CD4-positive, alpha-beta T cell treated with Interleukin-4 for 4 hours (primary cell): ENCODE data around the gene DNAAF5.

Experiments used
- DNase-seq: peaks from one replicate; pipeline ENCODE4 v3.0.0-alpha.2; 2020

Gene DNAAF5

DNA sequence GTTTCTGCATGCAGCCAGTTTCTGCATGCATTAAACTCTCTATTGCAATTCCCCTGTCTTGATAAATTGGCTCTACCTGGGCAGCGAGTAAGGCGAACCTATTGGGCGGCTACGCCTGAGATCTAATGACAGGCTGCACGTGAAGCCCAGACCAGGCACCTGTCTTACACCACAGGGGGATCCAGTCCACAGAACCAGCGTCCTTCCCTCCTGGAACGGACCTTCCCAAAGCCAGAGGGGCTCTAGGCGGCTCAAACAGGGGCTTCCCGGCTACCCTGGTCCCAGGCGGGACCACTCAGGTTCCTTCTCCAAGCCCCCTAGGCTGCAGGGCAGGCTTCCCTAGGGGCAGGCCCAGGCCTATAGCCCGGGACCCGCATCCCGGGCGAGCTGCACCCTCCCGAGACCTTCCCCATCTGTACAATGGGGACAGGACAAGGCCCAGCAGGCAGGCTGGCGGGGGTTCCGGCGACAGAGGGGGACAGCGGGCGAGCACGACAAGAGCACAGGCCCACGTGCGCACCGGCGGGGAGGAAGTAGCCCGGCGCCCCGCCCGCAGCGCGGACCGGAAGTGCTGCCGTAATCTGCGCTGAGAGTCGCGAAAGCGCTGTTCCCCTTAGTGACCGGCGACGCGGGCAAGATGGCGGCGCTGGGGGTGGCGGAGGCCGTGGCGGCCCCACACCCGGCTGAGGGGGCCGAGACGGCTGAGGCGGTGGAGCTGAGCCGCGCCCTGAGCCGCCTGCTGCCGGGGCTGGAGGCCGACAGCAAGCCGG is at the start of gene DNAAF5:
Gene DNAAF5, plus strand, starts transcription at position 616 of the 770 bp plus-strand sequence. Its CDS starts 22 bp downstream, at position 638.
- DNase-seq: peak; percentile 85

DNA sequence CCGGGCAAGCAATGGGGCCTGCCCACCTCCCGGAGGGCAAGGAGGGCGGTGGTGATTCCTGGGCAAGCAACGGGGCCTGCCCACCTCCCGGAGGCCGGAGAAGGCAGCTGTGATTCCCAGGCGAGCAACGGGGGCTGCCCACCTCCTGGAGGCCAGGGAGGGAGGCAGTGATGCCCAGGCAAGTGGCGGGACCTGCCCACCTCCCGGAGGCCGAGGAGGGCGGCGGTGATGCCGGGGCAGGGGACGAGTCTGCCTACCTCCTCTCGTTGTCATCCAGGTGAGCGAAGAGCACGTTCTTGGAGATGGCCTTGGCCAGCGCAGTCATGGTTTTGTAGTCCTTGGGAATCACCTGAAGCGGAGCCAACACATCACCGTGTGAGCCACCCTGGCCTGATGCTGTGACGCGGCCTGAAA is 49.5 kb upstream of the DNAAF5 start:
- no peak for DNase-seq

DNA sequence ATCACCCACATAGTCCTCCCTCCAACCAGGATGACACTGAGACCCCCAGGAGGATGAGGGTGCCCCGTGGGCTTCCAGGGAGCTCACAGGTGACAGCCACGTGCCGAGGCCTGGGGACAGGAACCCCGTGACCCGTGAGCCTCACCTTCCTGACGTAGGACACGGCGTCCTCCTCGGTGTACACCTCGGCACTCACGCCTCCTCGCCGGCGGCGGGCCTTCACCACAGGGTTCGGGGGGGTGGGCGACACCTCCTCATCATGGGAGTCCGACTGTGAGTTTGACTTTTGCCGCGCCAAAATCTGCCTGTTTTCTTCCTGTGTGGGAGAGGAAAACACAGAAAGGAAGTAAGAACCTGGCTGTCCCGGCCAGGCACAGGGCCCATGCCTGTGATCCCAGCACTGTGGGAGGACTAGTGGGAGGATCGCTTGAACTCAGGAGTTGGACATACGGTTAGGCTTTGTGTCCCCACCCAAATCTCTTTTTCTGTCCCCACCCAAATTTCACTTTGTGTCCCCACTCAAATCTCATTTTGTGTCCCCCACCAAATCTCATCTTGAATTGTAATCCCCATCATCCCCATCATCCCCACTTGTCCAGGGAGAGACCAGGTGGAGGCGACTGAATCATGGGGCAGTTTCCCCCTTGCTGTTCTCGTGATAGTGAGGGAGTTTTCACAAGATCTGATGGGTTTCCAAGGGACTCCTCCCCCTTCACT is 45.9 kb upstream of the DNAAF5 start:
- no peak for DNase-seq

DNA sequence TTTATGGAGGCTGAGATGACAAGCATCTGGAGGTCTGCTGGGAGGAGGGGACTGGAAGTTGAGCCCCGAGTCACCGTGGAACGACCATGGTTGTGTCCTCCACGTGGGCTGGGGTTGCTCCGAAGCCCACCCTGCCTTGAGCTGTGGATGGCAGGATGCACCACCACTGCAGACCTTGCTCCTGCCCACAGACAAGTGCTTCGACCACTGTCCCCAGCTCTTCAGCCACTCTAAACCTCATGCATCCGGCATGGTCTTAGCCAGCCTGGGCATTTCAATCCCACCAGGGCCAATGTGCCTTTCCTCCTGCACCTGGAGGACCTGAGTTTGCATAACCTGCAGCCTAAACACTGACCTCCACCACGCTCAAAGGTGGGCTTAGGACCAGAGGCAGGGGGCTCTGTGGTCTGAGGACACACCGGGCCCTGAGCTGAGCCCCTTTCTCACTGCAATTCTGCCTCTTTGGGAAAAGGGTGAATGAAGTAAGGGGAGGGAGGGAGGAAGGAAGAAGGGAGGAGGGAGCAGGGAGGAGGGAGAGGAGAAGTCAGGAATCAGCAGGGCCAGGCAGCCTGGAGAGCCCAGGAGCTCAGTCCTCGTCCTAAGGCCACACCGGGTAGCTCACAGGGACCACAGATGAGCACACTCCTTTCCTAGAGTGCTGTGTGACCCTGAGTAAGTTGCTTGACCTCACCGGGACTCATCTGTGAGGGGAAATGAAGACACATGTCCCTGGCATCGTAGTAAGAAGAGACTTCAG is 44.8 kb upstream of the DNAAF5 start:
- no peak for DNase-seq

DNA sequence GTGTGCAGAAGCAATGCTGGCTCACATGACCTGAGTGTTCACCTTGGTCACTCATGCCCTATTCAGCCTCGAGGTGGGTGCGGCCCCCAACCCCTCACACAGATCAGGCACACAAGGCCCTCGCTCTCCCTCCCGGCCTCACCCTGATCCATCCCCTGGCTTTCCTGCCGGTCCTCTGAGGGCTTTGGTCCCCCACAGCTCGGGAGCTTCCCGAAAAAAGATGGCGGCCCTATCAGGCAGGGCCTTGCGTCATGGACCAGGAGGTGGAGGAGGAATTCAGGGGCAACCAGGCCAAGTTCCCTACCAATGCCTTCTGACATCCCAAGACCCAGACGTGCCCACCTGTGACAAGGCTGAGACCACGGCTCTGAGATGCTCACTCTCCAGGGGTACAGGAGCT is 43.7 kb upstream of the DNAAF5 start:
- DNase-seq: no peak

DNA sequence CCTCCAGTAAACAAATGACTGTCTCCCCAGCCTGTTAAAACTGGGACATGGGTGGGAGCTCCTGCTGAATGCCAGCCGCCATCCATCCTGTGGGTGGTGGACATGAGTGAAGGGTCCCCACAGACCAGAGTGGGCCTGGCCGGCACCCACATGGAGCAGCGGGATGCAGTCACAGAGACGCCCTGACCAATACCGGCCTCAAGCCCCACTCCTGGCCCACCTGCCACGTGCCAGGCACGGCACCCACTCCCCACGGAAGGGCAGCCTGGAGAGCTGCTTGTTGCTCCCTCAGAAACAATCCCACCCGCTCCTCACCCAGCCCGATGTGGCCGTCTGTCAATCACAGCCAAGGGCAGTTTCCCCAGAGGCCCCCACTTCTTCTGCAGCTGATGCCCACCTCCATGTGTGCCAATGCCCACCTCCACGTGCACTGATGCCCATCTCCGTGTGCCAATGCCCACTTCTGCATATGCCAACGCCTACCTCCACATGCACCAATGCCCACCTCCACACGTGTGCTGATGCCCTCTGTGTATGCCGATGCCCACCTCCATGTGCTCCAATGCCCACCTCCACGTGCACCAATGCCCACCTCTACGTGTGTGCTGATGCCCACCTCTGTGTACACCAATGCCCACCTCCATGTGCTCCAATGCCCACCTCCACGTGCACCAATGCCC is 42.8 kb upstream of the DNAAF5 start:
- no peak for DNase-seq

DNA sequence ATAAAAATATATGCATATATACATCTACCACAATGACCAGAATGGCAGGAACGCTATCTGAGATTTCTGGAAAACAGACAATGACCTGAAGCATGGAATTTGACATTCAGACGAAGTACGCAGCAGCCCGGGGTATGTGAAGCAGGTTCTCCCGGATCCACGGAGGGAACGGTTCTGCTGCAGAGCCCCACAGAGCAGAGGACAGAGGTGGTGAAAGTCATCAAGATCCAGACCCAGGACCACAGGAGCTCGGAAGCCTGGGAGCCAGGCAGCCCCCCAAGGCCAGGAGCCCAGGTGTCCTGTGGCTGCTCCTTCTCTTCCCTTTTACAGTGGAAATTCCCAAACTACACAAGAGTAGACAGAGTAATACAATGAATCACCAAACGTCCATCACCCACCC is 42.1 kb upstream of the DNAAF5 start:
- no peak for DNase-seq

DNA sequence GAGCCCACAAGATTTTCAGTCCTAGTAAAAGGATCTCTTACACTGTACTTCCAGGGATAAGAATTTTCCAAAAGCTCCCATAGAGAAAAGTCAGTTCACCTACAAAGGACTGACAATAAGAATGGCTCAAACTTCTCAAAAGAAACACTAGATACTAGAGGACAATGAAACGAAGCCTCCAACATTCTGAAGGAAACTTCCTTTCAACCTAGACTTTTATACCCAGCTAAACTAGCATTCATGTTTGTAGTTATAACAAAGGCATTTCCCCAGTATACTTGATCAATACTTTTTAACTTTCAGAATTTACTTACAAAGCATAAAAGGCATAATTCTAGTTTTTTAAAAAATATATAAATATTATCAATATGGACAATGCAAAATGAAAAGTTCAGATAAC is 41.0 kb upstream of the DNAAF5 start:
- DNase-seq: no peak

DNA sequence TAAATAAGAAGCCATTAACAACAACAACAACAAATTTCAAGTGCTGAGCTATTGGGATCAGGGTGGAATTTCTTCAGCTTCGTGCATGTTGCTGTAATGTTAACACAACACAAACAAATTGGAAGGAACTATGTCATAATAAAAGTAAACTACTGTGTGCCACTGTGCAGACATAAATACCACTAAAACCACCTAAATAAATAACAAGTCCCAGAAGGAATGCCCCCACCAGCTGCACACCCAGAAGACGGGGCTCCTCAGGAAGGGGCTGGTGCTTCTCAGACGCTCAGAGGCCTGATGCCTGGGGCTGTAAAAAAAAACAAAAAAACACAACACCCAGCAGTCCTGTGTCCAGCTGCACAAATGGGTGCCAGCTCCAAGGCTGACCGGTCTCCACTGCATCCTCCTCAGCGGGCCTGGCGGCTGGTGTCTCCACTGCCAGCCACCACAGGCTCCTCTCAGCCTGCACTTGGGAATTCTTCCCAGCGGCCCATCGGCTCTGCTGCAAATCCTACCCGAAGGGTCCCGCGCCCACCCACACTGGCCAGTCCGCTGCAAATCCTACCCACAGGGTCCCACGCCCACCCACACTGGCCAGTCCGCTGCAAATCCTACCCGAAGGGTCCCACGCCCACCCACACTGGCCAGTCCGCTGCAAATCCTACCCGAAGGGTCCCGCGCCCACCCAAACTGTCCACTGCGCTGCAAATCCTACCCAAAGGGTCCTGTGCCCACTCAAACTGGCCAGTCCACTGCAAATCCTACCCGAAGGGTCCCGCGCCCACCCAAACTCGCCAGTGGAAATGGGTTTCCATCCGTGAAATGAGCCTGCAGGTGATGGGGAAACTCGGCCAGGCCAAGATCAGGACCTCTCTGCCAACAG is 35.8 kb upstream of the DNAAF5 start:
- DNase-seq: no peak

DNA sequence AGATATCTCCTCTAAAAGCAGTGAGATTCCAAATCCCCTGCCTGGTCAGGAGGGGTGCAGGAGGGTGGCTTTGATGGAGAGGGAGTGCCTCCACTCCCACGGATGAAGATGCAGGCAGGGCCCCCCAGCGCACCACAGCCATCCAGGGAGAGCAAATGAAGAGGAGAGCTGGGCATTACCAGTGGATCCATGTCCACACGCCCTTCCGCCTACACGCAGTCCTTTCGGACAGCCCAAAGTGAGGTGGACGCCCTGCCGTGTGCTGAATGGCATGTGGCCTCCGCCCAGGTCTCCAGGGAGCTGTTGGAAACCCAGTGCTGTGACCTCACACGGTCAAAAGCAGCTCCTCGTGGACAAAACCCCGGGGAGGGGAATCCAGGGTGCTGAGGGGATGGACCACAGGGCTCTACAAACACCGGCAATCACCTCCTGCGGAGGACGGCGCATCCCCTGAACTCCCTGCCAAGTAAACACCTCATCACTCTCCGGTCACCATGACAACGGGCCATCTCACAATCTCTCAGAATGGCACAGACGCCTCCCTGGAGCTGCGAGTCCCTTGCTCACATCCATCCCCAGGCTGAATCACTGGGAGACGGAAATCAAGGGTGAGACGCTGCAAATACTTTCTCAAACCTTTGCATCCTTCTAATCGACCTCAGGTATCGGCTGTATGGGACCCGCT is 35.0 kb upstream of the DNAAF5 start:
- DNase-seq: no peak

DNA sequence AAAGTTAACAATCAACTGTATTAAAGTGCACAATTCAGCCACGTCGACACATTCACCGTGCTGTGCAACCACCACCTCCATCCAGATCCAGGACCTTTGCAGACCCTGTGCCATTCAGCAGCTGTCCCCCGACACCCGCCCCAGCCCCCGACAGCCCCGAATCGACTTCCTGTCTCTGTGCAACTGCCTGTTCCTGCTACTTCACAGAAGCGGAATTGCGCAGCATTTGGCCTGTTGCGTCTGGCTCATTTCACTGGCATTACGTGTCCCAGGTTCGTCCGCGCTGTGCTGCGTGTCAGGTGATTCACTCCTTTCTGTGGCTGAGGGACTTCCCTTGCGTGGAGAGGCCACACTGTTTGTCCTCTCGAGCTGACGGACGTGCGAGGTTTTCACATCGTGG is 33.2 kb upstream of the DNAAF5 start:
- no peak for DNase-seq

DNA sequence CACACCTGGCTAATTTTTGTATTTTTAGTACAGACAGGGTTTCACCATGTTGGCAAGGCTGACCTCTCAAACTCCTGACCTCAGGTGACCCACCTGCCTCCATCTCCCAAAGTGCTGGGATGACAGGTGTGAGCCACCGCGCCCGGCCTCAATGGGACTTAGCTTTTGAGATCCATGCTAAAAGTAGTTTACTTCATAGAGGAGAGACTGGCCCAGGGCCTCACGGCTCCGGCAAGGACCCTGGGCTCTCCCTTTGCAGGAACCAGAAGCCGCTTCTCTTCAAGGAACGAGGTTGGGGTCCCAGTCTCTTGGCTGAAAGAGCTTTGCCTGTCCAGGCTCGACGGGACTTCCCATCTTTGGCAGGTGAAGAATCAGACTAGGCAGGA is 30.1 kb upstream of the DNAAF5 start:
- no peak for DNase-seq

DNA sequence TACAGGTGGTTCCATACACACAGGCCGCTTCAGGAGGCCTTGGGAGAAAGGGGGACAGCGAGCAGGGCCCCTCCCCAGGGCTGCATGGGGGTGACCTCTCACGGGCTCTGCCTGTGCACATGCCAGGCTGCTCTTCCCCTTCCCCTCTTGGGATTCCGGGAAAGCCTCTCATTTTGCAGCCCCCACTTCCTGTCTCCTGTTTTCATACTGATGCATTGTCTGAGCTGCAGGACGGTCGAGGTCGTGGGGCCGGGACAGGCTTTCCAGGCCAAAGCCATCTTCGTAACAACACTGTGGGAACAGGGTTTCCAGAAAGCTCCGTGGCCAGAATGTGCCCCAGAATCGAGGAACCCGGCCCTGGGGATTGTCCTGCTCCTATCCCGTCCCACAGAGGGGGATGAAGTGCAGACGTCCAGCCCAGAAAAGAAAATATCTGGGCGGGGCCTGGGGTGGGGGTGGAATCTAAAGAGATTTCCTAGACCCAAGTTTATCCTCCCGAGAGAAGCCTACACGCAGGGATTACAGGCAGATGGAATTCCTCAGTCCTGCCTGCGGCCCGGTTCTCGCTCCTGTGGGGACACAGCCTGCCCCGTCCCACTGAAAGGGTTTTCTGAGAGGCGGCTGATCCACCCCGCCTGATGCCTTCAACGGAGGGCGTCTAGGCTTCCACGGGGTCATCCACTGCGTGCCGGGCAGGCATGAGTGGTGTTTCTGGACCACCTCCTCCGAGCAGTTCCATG is 29.5 kb upstream of the DNAAF5 start:
- no peak for DNase-seq

DNA sequence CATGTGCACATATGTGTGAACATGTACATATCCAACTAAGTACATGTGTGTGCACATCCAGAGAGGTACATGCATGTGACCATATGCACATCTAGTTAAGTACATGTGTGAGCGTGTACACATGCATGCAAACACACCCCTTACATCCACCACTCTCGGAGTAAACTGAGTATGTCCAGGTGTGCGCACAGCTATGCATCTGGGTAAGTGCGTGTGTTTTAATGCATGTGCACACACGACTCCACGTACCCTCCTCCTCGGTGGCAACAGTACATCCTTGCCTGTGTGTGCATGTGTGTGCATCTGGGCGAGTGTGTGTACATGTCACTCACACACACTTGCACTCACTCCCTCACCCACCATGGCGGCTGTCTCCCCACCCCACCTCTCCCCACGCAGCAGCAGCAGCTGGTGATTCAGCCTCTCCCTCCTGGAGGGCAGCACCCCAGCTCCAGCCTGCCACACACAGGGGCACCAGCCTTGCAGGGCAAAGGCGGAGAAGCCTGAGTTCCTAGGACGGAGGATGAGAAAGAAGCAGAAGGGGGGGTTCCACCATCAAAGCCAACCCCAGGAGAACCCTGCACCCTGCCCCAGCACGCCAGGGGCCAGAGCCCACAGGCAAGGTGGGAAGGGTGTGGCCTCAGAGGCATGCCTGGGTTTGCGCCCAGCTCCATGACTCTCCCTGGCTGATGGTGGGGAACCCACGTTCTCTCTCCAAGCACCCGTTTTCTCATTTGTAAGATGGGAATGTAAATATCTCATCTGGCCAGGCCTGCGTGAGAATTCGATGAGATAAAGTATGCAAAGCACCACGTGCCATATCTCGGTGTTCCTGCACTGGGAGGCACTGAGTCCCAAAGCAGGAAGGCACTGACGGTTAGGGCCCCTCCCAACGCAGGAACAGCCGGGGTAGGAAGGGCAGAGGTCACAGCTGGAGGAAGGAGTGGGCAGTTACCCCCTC is 27.7 kb upstream of the DNAAF5 start:
- DNase-seq: no peak

DNA sequence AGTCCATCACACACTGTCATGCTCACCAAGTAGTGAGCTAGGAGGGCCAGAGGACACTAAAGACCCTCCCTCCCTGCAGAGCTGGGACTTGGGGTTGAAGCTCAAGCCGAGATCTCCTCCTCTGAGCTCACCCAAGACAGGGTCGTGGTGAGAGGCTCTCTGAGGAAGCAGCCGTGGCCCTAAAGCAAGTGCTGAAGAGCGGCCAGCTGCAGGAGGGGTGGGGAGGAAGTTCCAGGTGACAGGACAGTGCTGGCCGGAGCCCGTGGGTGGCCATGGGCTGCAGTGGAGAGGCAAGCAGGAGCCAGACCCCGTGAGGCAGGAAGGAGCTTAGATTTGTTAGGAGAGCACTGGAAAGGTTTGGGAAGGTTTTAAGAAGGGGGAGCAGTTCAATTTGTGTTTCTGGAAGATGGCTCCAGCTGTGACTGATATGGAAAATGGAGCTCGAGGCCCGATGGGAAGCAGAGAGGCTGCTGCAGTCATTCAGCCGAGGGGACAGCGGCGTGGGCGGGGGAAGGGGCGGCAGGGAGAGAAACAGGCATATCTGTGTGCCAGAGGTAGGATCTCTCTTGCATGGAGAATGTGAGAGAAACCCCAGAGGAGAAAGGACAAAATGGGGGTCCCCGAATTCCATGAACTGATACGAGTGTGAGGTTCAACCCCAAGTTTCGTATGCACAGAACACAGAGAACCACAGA is 26.9 kb upstream of the DNAAF5 start:
- no peak for DNase-seq

DNA sequence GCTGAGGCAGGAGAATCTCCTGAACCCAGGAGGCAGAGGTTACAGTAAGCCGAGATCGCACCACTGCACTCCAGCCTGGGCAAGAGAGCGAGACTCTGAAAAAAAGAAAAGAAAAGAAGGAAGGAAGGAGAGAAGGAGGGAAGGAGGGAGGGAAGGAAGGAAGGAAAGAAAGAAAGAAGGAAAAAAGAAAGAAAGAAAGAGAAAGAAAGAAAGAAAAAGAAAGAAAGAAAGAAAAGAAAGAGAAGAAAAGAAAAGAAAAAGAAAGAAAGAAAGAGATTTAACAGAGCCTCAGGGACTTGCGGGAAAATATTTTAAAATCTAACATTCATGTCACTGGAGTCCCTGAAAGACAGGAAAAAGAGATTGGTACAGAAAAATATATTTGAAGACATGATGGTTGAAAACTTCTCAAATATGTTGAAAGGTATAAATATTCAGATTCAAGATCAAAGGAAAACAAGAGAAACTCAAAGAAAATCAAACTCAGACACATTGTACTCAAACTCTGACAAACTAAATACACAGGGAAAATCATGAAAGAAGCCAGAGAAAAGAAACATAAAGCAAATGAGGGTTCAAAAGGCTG is 25.3 kb upstream of the DNAAF5 start:
- DNase-seq: no peak

DNA sequence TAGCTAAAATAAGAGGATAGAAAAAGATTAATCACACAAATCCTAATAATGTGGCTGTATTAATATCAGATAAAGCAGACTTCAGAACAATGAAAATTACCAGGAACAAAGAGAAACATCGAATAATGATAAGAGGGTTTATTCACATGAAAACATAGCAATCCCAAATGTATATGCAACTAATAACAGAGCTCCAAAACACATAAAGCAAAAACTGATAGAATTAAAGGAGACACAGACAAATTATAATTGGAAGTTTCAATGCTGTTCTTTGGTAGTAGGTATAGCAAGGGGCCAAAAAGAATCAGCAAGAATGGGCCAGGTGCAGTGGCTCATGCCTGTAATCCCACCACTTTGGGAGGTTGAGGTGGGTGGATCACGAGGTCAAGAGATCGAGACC is 23.4 kb upstream of the DNAAF5 start:
- DNase-seq: no peak

DNA sequence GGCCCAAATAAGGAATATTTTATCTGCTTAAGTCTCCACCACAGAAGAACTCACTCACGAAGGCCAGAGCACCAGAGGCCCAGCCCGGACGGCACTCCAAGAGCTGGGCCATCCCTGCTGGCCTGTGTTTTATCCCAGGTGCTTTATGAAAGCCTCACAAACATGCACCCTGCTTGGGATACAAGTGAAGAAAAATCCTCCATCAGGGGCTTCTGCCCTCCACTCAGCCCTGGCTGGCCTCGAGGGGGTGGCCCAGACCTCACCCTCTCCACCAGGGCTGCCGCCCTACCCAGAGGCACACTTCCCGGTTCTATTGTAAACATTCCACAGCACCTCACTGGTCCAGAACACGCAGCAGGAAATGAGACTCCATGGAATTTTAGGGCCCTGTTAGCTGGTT is 19.8 kb upstream of the DNAAF5 start:
- no peak for DNase-seq
